ENCODE data around the gene BICRA.

Gene BICRA

DNA sequence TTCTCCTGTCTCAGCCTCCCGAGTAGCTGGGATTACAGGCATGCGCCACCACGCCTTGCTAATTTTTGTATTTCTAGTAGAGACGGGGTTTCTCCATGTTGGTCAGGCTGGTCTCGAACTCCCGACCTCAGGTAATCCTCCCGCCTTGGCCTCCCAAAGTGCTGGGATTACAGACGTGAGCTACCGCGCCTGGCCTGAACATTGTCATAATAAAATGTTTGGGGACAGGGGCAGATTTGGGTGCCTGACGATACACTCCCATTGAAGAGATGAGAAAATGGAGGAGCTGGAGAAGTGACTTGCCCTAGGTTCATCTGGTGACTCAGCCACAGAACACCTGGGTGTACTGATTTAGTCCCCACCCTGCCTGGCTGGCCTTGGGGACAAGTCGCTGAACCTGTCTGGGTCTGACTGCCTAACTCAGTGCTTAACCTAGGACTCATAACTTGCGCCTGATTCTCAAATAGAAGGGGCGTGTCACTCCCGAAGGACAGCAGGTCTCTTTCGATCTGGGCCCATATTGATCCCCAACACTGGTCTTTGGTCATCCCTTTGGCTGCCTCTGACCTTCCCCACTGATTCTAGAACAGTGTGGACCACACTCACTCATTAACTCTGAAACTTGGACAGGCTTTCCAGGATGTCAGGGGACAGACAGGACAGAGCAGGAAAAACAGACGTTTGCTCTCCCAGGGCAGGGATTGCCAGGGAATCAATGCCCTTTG is 7.6 kb upstream of the BICRA start:
- DNase-seq: no peak

DNA sequence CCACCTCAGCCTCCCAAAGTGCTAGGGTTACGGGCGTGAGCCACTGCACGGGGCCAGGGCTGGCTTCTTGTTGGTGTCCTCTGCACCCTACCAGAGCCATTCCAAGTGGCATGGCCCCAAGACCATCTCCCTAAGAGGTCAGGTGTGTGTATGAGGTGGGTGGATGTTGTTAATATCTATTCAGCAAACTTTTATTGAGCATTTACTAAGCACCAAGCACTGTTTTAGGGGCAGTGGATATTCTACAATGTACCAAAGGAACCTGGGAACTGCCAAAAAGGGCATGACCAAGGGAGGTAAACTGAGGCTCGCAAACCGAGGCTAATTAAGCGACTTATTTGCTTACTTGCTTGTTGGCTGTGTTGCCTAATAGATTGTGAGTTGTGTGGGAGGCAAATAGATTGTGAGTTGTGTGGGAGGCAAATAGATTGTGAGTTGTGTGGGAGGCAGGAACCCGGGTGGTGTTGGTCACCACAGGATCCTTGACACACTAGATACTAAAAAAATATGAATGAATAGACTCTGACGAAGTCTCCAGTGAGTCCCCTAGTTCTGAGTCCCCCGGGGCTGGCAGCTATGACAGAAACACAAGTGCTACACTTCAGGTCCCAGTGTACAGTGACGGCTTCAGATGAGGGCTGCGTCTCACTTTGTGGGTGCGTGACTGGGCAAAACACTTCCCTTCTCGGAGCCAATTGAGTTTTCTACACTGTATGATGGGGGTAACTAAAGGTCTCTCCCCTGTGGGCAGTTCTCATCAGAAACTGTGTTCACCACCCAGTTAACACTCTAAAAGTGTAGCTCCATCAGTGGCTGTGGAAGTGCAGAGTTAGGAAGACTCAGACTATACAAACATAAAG is 5.0 kb upstream of the BICRA start:
- DNase-seq: no peak

- no peak for DNase-seq
These were observed 1.3 kb upstream of the BICRA start for GRCh38 chr19:47607564-47608073.

DNA sequence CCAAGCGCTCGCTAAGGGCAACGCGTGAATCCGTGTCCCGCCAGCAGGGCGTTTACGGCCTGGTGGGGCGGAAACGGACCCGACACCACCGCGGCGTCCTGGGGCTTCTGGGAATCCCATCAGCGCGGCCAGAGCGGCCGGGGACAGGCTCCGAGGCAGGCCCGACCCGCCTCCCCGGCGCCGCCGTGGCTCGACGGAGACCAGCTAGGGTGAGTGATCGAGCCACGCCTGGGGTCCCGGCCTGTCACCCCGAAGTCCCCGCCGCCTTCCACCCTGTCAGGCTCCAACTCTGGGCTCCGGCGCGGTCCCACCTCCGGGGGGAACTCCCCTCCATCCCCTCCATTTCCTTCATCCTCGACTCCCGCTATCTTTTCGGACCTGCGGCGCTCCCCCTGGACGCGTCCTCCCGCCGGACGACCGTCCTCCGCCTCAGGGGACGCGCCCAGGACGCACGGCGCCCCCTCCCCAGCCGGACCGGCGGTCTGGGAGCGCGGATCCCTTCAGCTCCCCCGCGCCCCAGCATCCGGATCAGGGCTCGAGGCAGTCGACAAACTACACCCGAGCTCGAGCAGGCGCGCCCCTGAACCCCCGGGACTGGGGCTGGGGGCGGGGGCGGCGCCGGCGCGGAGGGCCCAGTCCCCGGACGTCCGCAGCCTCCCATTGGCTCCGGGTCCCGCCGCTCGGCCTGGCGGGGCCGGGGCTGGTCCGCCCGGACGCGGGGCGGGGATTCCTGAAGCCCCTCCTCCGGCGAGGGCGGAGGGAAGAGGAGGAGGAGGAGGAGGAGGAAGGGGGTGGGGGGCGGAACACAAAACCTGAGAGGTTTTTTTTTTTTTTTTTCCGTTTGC is 638 bp upstream of the BICRA start:
- DNase-seq: peak; percentile 97

DNA sequence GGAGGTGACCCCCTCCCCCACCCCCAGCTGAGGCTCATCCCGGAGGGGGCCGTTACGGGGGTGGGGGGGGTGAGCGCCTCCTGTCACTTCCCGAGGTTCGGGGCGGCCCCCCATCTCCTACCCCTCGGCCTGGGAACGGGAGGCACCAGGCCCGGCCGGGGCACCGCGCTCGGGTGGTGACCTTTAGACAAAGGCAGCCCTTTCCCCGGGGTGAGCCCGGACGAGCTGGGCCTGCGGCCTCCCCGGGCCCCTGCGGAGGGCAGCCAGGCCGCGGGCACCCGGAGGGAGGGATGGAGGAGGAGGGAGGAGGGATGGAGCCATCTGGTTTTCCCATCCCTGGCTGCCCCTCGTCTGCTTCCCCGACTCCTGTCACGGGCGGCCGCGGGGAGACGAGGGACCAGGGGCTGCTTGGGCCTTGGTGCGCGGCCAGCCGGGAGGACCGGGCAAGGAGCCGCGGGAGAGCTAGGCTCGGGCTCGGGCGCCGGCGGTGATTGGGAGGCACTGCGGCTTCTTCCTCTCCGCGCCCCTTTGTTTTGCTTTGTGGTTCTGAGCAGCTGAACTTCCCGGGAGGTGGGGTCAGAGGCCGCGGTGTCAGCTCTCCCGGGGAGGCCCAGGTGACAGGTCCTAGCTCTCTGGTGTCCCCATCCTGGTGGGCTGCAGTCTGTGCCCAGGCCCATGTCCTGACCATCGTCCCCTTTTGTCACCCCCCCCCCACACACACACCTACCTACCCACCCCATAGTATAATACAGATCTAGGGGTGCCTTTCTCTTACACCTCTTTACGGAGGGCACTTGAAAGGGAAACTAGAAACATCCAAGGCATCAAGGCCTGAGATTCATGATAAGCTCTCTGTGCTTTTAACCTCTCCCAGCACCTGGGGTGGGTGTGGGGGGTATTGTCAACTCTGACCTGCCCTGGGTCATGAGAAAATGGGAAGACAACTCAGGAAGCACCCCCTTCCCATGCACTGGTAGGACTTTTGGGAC is 1.3 kb downstream of the BICRA start:
- peak; percentile 58 for DNase-seq

DNA sequence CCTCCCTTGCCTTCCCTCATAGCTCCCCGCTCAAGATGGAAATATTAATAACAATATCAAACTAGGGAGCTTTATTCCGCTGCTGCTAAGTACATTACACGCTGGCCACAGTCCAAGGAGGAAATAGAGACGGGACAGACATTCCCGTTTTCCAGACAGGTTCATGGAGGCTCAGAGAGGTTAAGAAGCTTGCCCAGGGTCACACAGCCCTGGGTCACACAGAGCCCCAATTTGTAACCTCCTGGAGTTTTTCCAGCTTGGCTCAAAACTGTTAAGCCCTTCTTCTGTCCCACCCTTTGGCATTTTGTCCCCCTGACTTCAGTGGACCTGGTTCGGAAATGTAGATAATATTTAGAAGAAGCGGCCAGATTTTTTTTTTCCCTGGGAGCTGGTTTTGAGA is 2.0 kb downstream of the BICRA start:
- DNase-seq: no peak

GRCh38 chr19:47613165-47614020 is 4.5 kb downstream of the BICRA start:
- DNase-seq: no peak

- no peak for DNase-seq
These were observed 5.0 kb downstream of the BICRA start for GRCh38 chr19:47614021-47614295.

DNA sequence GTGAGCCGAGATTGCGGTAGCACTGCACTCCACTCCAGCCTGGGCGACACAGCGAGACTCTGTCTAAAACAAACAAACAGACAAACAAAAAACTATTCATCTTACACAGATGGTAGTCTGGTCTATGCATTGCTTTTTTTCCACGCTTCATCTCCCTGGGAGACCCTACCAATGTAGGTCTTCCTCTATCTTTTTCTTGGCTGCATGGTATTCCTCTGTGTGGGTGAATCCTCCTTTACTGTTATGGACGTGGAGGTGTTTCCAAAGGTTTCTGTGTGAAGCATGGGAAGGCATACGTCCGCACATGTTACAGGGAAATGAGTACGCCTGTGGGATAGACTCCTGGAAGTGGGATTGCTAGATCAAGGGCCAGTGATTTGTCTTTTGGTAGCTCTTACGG is 5.6 kb downstream of the BICRA start:
- DNase-seq: no peak

DNA sequence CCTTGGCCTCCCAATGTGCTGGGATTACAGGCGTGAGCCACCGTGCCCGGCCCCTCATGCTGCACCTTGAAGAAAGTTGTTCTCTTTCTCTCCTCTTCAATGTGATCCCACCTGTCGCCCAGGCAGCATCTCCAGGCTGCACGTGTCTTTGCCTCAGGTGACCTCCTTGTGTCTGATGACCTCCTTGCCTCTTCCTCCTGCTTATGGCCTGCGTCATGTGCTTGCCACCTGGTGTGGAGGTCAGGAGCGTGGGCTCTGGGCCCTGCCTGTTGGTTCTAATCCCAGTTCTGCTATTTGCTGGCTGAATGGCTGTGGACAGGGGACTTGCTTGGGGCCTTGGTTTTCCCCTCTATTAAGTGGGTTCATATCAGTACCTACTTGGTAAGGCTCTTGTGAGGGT is 6.3 kb downstream of the BICRA start:
- no peak for DNase-seq

GRCh38 chr19:47615714-47616113 is 6.8 kb downstream of the BICRA start:
- DNase-seq: no peak

- DNase-seq: no peak
These were observed 9.8 kb downstream of the BICRA start for GRCh38 chr19:47618771-47619170.

- DNase-seq: no peak
These were observed 10.8 kb downstream of the BICRA start for GRCh38 chr19:47619763-47620162.

DNA sequence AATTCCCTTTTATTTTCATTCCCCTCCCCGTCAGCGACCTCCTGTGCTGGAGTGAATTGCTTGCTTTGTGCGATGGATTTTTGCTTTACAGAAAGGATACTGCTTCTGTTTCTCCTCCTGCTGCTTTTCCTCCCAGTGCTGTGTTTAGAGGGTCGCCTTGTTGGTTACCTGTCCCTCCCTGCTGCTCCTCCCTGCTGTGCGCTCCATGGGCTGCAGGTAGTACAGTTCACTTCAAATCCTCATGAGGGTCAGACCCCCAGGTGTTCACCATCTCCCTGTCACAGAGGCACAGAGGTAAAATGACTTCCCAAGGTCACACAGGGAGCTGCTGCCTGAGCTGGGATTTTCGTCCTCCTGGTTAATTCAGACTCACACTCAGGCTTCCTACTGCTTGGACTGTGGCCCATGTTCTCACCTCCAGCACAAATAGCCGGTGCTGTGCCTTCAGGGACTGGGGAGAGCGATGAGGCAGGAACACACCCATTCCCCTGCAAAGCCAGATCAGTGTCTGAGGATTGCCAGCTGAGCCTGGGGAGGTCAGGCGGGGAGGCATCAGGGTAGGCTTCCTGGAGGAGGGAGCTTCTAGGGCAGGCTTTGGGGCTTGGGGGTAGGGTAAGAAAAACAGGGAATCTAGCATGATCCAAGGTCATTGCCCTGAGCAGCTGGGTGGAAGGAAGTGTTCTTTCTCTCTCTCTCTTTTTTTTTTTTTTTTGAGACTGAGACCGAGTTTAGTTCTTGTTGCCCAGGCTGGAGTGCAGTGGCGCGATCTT is 14.4 kb downstream of the BICRA start:
- DNase-seq: no peak

DNA sequence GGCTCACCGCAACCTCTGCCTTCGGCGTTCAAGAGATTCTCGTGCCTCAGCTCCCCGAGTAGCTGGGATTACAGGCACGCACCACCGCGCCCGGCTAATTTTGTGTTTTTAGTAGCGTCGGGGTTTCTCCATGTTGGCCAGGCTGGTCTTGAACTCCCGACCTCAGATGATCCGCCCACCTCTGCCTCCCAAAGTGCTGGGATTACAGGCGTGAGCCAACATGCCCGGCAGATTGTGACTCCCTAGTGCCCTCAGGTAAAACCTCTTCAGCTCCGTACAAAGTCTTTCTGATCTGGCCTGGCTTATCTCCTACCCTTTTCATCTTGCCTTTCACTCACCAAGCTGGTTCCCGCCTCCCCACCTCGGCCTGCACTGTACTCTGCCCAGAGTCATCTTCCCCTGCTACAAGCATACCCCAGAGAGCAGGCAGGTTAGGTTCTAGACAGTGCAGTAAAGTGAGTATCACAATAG is 15.0 kb downstream of the BICRA start:
- no peak for DNase-seq

DNA sequence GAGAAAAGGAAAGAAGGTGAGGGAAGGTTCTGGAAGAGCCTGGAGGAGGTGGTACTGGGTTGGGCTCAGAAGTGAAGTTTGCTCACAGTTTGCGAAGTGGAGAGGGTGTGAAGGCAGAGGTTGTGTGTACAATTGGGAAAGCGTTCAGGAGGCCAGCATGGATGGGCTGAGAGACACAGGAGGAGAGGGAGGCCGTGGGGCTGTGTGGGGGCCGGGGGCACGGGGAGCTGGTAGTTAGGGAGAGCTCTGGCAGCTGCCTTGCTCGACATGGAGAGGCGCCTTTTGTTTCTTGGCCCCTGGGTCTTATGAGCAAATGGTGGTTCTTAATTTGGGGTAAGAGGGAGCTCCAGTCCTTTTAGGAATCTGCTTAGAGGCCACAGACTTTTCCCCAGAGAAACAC is 16.7 kb downstream of the BICRA start:
- DNase-seq: no peak

DNA sequence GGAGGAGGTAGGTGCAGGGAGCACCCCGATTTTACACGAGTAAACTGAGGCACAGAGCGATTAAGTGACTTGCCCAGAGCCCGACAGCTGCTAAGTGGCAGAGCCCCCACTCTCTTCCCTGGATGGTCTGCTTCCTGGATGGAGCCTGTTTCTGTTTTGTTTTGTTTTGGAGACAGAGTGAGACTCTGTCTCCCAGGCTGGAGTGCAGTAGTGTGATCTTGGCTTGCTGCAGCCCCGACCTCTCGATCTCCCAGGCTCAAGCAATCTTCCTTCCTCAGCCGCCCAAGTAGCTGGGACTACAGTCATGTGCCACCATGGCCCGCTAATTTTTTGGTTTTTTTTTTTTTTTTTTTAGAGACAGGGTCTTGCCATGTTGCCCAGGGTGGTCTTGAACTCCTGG is 17.3 kb downstream of the BICRA start:
- DNase-seq: no peak

- no peak for DNase-seq
These were observed 19.3 kb downstream of the BICRA start for GRCh38 chr19:47628078-47628771.

DNA sequence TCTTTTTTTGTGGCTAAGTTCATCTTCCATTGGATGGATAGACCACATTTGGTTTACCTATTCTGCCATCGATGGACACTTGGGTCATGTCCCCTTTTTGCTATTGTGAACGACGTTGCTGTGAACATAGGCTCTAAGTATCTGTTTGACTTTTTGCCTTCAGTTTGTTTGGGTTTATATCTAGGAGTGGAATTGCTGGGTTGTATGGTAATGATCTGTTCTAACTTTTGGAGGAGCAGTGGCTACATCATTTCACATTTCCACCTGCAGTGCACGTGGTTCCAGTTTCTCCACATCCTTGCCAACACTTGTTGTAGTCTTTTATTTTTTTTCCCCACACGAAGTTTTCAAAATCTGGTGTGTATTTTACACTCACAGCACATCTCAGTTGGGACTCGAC is 21.7 kb downstream of the BICRA start:
- no peak for DNase-seq
